ENCODE data around the gene STX8.

STX8 gene

GRCh38 chr17:9446528-9446927 lies 129.1 kb downstream of the STX8 start:
- in situ Hi-C loops (cut with MboI; ENCODE audit: low sequenced_read_pairs): no loop called here

- in situ Hi-C loops (cut with MboI; ENCODE audit: low sequenced_read_pairs): no loop called here
Measured at GRCh38 chr17:9445424-9445823, 130.2 kb downstream of the STX8 start.

GRCh38 chr17:9444687-9445086 lies 130.9 kb downstream of the STX8 start:
- in situ Hi-C loops (cut with MboI; ENCODE audit: low sequenced_read_pairs): no loop called here

GRCh38 chr17:9443811-9444210 lies 131.8 kb downstream of the STX8 start:
- in situ Hi-C loops (cut with MboI; ENCODE audit: low sequenced_read_pairs): no loop called here

GRCh38 chr17:9439851-9440250 lies 135.8 kb downstream of the STX8 start:
- in situ Hi-C loops (cut with MboI; ENCODE audit: low sequenced_read_pairs): no loop called here

GRCh38 chr17:9436630-9437029 lies 139.0 kb downstream of the STX8 start:
- in situ Hi-C loops (cut with MboI; ENCODE audit: low sequenced_read_pairs): no loop called here

GRCh38 chr17:9435165-9435564 lies 140.5 kb downstream of the STX8 start:
- in situ Hi-C loops (cut with MboI; ENCODE audit: low sequenced_read_pairs): no loop called here

GRCh38 chr17:9434642-9435057 lies 141.0 kb downstream of the STX8 start:
- in situ Hi-C loops (cut with MboI; ENCODE audit: low sequenced_read_pairs): no loop called here

GRCh38 chr17:9432934-9433421 lies 142.6 kb downstream of the STX8 start:
- in situ Hi-C loops (cut with MboI; ENCODE audit: low sequenced_read_pairs): no loop called here

- in situ Hi-C loops (cut with MboI; ENCODE audit: low sequenced_read_pairs): no loop called here
Measured at GRCh38 chr17:9432134-9432885, 143.3 kb downstream of the STX8 start.

- in situ Hi-C loops (cut with MboI; ENCODE audit: low sequenced_read_pairs): no loop called here
Measured at GRCh38 chr17:9431620-9432019, 144.0 kb downstream of the STX8 start.

GRCh38 chr17:9427465-9428315 lies 147.9 kb downstream of the STX8 start:
- in situ Hi-C loops (cut with MboI; ENCODE audit: low sequenced_read_pairs): no loop called here

GRCh38 chr17:9424071-9424640 lies 151.5 kb downstream of the STX8 start:
- in situ Hi-C loops (cut with MboI; ENCODE audit: low sequenced_read_pairs): no loop called here

- in situ Hi-C loops (cut with MboI; ENCODE audit: low sequenced_read_pairs): no loop called here
Measured at GRCh38 chr17:9421525-9421924, 154.1 kb downstream of the STX8 start.

- in situ Hi-C loops (cut with MboI; ENCODE audit: low sequenced_read_pairs): no loop called here
Measured at GRCh38 chr17:9419932-9420453, 155.6 kb downstream of the STX8 start.

- in situ Hi-C loops (cut with MboI; ENCODE audit: low sequenced_read_pairs): no loop called here
Measured at GRCh38 chr17:9414471-9414870, 161.1 kb downstream of the STX8 start.

- in situ Hi-C loops (cut with MboI; ENCODE audit: low sequenced_read_pairs): no loop called here
Measured at GRCh38 chr17:9410737-9411136, 164.9 kb downstream of the STX8 start.

- in situ Hi-C loops (cut with MboI; ENCODE audit: low sequenced_read_pairs): no loop called here
Measured at GRCh38 chr17:9410301-9410700, 165.3 kb downstream of the STX8 start.

GRCh38 chr17:9409878-9410277 lies 165.7 kb downstream of the STX8 start:
- in situ Hi-C loops (cut with MboI; ENCODE audit: low sequenced_read_pairs): no loop called here

GRCh38 chr17:9408868-9409829 lies 166.5 kb downstream of the STX8 start:
- in situ Hi-C loops (cut with MboI; ENCODE audit: low sequenced_read_pairs): no loop called here
